WI38 (cell line): Measurements from ENCODE around the gene PCCA.

Experiments used
- H3K4me3 ChIP-seq: 2 replicates; pipeline ENCODE4 v1.5.1; 2011; ENCODE audit warnings: low read depth, mild to moderate bottlenecking, control low read depth, low read length
- CTCF ChIP-seq: IDR thresholded peaks from 2 replicates; pipeline ENCODE4 v1.5.1; 2012; ENCODE audit warnings: low read depth, mild to moderate bottlenecking, control low read depth, low read length

PCCA gene

GRCh38 chr13:100357764-100358163 is 268.9 kb downstream of the PCCA start:
- no peak for TF ChIP-seq CTCF
- H3K4me3 ChIP-seq: no peak overlapping the region

GRCh38 chr13:100361504-100361903 is 272.6 kb downstream of the PCCA start:
- no peak overlapping the region for H3K4me3 ChIP-seq
- no peak for TF ChIP-seq CTCF

GRCh38 chr13:100362371-100362770 is 273.5 kb downstream of the PCCA start:
- H3K4me3 ChIP-seq: no peak overlapping the region
- TF ChIP-seq CTCF: no peak

GRCh38 chr13:100362781-100363180 is 273.9 kb downstream of the PCCA start:
- H3K4me3 ChIP-seq: no peak overlapping the region
- TF ChIP-seq CTCF: no peak

- H3K4me3 ChIP-seq: no peak overlapping the region
- no peak for TF ChIP-seq CTCF
Observed at GRCh38 chr13:100363285-100363711, 274.4 kb downstream of the PCCA start.

GRCh38 chr13:100363874-100364273 is 275.0 kb downstream of the PCCA start:
- TF ChIP-seq CTCF: no peak
- no peak overlapping the region for H3K4me3 ChIP-seq

- no peak for TF ChIP-seq CTCF
- no peak overlapping the region for H3K4me3 ChIP-seq
Observed at GRCh38 chr13:100364591-100364990, 275.7 kb downstream of the PCCA start.
